Adrenal gland (tissue), 12 donors: ENCODE data around the gene ZNF232. TPM values are rescaled to one million over a fixed set of nuclear protein-coding genes. Genes with fewer than 3 reads are reported as not detected.
"Not testable (repeated sequence)": the region's sequence is repeated elsewhere in the genome, so short reads cannot be mapped to it uniquely, and the experiment has no call there.

Experiments used
- DNase-seq, 7 donors: peaks; one replicate each; pipeline ENCODE4 v3.0.0-alpha.2; 2019 to 2020
- H3K27ac ChIP-seq, 5 donors: fragments of 200-600 bp; sonication (generic) in 4 of 5; 1 replicate in 3 of 5; 2 replicates in 2 of 5; pipeline versions ENCODE4 v1.5.1 to v1.8.0; 2016 to 2020; ENCODE audit warnings: mild to moderate bottlenecking in 1 of 5
- H3K27me3 ChIP-seq: fragments of 200-600 bp; 2 replicates; pipeline ENCODE4 v1.8.0; 2021
- H3K36me3 ChIP-seq, 2 donors: fragments of 200-600 bp; replicated peaks in 1 of 2; 1 replicate in 1 of 2; 2 replicates in 1 of 2; pipeline versions ENCODE4 v1.5.1 to v1.8.0; 2018 to 2022
- H3K4me1 ChIP-seq, 2 donors: fragments of 200-600 bp; replicated peaks in 1 of 2; 1 replicate in 1 of 2; 2 replicates in 1 of 2; pipeline versions ENCODE4 v1.5.1 to v1.8.0; 2018 to 2021
- H3K4me3 ChIP-seq, 4 donors: fragments of 200-600 bp; sonication (generic) in 3 of 4; one replicate each; pipeline ENCODE4 v1.5.1; 2016 to 2018
- H3K9me3 ChIP-seq, 3 donors: fragments of 200-600 bp; sonication (generic) in 1 of 3; replicated peaks in 1 of 3; 1 replicate in 2 of 3; 2 replicates in 1 of 3; pipeline versions ENCODE4 v1.5.1 to v1.8.0; 2016 to 2021
- POLR2A ChIP-seq, 2 donors: fragments of 450-650 bp; IDR thresholded peaks; one replicate each; pipeline ENCODE4 v1.6.1; 2017; ENCODE audit warnings: antibody characterized with exemption in 2 of 2, mild to moderate bottlenecking in 2 of 2, moderate library complexity in 1 of 2
- WGBS, 4 donors: extraction: QIAGEN DNeasy Blood & Tissue Kit in 2 of 4; methylation state at CpG; one replicate each; pipeline versions ENCODE4 v1.1.5 to v1.1.7; 2013 to 2017; 5-methylcytosine and 5-hydroxymethylcytosine counted together
- intact Hi-C, 2 donors: fragments of 100-400 bp; cut with DNase I; formaldehyde crosslinking; loops; one replicate each; pipeline versions ENCODE4 v1.14.1 to v1.15.0; 2022 to 2023
- polyA plus RNA-seq, 3 donors: library from polyadenylated mRNA; stranded (reverse); fragments of 200-250 nt in 2 of 3; fragments of 350-450 nt in 1 of 3; fragmentation: Illumina TruSeq in 1 of 3; extraction: RNeasy Lipid Tissue Mini Kit (QIAGEN cat#74804) in 1 of 3; gene quantifications; one replicate each; pipeline ENCODE4 v1.2.3, GENCODE V29; 2013 to 2014
- total RNA-seq, 9 donors: library from RNA; depleted of rRNA in 4 of 9; stranded (reverse); fragments of >200 nt in 4 of 9; fragments of 120-200 nt in 1 of 9; fragmentation: NEBNext Ultra II Directional in 1 of 9; extraction: Animal tissue kit (Norgen Biotek cat#: 25700) in 1 of 9; gene quantifications; one replicate each; pipeline versions ENCODE4 v1.1.0 to v1.2.4, GENCODE V29; 2013 to 2023
- TF ChIP-seq, protein P1 (sequence below), 6 experiments: fragments of 450-650 bp in 4 of 6; fragments of 200-600 bp in 2 of 6; sonication (generic) in 1 of 6; IDR thresholded peaks; 1 replicate in 5 of 6; 2 replicates in 1 of 6; pipeline versions ENCODE4 v1.5.1 to v1.8.0; 2016 to 2021; ENCODE audit warnings: antibody characterized with exemption in 6 of 6, mild to moderate bottlenecking in 2 of 6, moderate library complexity in 1 of 6
- donor health status: healthy with polysubstance abuse.
- donor health status: Bipolar disorder and iron deficiency.
- donor health status: DM: yes; HTN: yes; CAD: no.
- donor health status: DM: no; HTN: no; CAD: no.
- donor health status: DM: no; HTN: no; CAD: no.
- donor health status: DM: yes; HTN: yes; CAD: no.

ZNF232 gene
- total and polyA plus RNA-seq, 12 donors: 3.6 to 14.6 (median 6.7) TPM

DNA sequence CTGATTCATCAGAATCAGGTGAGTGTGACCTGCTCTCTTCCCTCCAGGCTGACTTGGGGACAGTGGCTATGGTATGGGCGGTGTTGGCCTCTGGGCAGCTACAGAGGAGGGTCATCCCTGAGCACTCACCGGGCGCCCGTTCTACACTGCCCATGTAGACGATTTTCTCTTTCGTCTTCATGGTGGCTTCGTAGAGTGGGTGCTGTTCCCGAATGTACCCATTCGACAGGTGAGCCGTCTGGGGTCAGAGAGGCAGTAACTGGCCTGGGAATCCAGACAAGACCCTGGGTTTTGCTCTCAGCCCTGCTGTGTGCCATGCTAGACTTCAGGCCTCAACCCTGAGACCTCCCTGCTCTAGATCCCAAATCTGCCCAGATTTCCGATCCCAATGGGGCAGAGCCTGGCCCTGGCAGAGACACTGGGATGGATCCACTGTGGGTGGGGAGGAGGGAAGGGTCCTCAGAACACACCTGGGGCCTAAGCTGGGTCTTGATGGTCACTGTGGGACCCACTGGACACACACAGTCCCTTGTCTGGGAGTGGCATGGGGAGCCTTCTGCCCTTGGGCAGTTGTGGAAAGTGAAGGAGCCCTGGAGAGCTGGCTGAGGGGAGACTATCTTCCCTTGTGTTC lies 17.3 kb upstream of the ZNF232 start:
- no peaks in the 10 kb centered on the region for H3K9me3 ChIP-seq
- intact Hi-C loops: no loop called here
- no peak overlapping the region for H3K27ac ChIP-seq
- DNase-seq: peak in 1 of 7 donors; percentile 28
- no peaks in the 10 kb centered on the region for H3K27me3 ChIP-seq
- no peak for TF ChIP-seq POLR2A (IDR thresholded peaks at IDR 0.05)
- TF ChIP-seq, protein P1, sequence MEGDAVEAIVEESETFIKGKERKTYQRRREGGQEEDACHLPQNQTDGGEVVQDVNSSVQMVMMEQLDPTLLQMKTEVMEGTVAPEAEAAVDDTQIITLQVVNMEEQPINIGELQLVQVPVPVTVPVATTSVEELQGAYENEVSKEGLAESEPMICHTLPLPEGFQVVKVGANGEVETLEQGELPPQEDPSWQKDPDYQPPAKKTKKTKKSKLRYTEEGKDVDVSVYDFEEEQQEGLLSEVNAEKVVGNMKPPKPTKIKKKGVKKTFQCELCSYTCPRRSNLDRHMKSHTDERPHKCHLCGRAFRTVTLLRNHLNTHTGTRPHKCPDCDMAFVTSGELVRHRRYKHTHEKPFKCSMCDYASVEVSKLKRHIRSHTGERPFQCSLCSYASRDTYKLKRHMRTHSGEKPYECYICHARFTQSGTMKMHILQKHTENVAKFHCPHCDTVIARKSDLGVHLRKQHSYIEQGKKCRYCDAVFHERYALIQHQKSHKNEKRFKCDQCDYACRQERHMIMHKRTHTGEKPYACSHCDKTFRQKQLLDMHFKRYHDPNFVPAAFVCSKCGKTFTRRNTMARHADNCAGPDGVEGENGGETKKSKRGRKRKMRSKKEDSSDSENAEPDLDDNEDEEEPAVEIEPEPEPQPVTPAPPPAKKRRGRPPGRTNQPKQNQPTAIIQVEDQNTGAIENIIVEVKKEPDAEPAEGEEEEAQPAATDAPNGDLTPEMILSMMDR (IDR thresholded peaks at IDR 0.05): no peak
- no peak overlapping the region for H3K4me3 ChIP-seq
- WGBS, 4 donors: 85 to 91% (median 86%) methylated on average over 9 to 11 of the region's 11 CpGs
- no peaks in the 10 kb centered on the region for H3K4me1 ChIP-seq
- H3K36me3 ChIP-seq: no peaks in the 10 kb centered on the region

DNA sequence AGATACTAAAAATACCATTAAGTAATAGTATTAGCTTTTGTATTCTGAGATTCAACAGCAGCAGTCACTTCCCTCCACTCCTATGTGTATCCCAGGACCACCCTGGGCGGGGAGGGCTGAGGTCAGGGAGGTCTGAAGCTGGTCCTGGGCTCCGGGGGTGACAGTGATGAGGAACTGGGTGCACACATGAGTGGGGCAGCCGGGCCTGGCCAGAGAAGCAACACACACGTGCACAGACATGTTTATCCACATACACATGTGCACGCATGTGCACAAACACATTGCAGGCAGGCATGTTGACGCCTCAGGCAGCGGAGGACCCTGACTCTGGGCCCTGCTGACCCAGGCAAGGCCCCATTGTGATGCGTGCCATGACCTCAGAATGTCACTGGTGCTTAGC lies 16.7 kb upstream of the ZNF232 start:
- H3K27me3 ChIP-seq, H3K36me3 ChIP-seq, H3K4me1 ChIP-seq, DNase-seq, H3K9me3 ChIP-seq, intact Hi-C loops, H3K27ac ChIP-seq, H3K4me3 ChIP-seq: not testable (repeated sequence)
- 79 to 97% (median 84%) methylated on average over 3 to 8 of the region's 8 CpGs for WGBS, 4 donors

DNA sequence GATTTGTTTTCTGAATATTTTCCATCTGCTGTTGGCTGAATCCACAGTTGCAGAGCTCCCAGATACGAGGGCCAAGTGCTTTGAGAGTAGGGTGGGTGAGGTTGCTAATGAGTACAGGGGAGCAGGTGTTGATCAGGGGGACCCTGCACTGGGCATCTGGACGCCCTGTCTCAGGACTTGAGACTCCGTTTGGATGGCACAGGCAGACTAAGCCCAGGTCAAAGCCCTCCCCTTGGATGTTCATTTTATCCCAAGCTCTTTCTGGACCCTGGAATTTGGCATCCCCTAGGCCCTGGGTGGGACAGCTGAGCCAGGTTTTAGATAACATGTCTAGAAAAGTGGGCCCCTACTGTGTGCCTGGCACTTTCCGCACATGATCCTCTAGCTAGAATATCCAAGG lies 16.2 kb upstream of the ZNF232 start:
- H3K9me3 ChIP-seq: no peaks in the 10 kb centered on the region
- H3K27me3 ChIP-seq: peaks cover 7% of the 10 kb centered on the region
- TF ChIP-seq, protein P1 (IDR thresholded peaks at IDR 0.05): no peak
- no peak for TF ChIP-seq POLR2A (IDR thresholded peaks at IDR 0.05)
- no peak for DNase-seq
- intact Hi-C loops: no loop called here
- no peaks in the 10 kb centered on the region for H3K4me1 ChIP-seq
- 72 to 77% (median 73%) methylated on average over 3 to 4 of the region's 4 CpGs for whole genome bisulfite sequencing, 4 donors
- H3K27ac ChIP-seq: no peak overlapping the region
- no peaks in the 10 kb centered on the region for H3K36me3 ChIP-seq
- no peak overlapping the region for H3K4me3 ChIP-seq

DNA sequence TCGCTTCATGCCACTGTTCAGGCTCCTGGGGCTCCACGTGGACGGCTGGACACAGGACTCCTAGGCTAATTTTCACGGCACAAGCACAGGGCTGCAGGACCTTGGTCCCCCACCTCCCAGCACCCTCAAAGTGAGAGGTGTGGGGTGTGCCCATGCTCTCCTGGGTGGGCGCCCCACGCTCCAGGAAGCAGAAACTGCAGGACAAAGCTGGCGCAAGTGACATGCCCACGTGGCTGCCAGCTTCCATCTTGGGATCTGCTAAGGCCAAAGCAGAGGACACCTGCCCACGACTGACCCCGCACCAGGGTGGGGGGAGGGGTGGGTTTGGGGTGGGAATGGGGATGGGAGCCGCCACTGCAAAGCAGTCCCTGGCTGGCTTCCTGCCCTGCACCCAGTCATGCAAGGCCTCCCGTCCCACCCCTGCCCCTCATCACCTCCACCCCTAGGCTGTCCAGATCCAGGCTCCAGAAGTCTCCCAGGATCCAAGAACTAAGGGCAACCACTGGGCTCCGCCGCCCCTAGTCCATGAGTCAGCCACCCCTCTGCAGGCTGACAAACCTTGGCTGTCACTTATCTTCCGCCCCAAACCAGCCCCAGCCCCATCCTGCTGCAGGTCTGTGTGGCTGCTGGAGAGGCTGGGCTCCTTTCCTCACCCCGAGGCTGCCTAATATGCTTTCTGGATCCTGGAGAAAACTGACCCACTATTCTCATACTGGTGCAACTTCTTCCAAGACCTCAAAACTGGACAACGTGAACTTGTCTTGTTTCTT lies 15.2 kb upstream of the ZNF232 start:
- Histone ChIP-seq H3K4me1 (peaks cover 0 to 4% of the 10 kb centered on the region in 2 donors), H3K9me3 (no peaks in the 10 kb centered on the region), H3K27me3 (peaks cover 14% of the 10 kb centered on the region), H3K27ac (no peak overlapping the region), H3K4me3 (no peak overlapping the region), H3K36me3 (no peaks in the 10 kb centered on the region)
- 80 to 86% (median 83%) methylated on average over 10 to 17 of the region's 17 CpGs for WGBS, 4 donors
- intact Hi-C loops: no loop called here
- TF ChIP-seq, protein P1 (IDR thresholded peaks at IDR 0.05): no peak
- peak in 2 of 7 donors; percentile 11 to 30 for DNase-seq

DNA sequence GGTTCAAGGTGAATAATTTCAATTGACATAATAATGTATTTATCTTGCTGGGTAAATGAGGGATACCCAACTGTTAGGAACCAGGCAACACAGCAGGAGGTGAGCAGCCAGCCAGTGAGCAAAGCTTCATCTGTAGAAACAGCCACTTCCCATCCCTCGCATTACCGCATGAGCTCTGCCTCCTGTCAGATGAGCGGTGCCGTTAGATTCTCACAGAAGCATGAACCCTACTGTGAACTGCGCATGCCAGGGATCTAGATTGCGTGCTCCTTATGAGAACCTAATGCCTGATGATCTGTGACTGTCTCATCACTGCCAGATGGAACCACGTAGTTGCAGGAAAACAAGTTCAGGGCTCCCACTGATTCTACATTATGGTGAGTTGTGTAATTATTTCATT lies 13.2 kb upstream of the ZNF232 start:
- DNase-seq, intact Hi-C loops, H3K9me3 ChIP-seq, H3K4me1 ChIP-seq, H3K4me3 ChIP-seq, H3K27ac ChIP-seq, H3K36me3 ChIP-seq: not testable (repeated sequence)
- 87 to 93% (median 91%) methylated on average over 7 of the region's 7 CpGs for WGBS, 4 donors
- H3K27me3 ChIP-seq: peaks cover 18% of the 10 kb centered on the region

DNA sequence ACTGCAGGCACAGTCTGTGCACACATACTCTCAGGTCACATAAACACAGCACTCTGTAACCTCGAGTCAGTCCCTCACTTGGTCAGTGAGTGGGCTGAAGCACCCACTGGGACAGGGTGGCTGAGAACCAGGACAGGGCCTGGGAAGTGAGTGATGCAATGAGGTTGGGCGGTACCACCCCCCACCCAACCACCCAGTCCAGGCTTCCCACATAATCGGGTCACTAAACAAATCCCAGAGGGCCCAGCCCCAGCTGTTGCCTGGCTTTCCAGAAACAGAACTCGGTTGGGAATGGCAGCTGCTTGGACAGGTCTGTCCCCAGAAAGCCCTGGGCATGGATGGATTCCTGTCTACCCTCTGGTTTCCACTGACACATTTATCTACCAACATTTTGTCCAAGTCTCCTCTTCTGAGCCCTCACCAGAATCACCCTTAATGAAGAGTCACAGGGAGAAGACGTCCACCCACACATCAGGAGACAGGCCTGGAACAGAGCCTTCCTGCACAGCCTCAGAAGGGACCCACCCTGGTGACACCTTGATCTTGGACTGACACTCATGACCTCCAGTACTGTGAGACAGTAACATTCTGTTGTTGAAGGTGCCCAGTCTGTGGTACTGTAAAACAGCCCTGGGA lies 12.6 kb upstream of the ZNF232 start:
- peaks cover 18% of the 10 kb centered on the region for H3K27me3 ChIP-seq
- DNase-seq: peak in 1 of 7 donors; percentile 28
- H3K4me3 ChIP-seq, H3K36me3 ChIP-seq, intact Hi-C loops, H3K9me3 ChIP-seq, H3K27ac ChIP-seq, H3K4me1 ChIP-seq: not testable (repeated sequence)
- WGBS, 4 donors: 80 to 91% (median 85%) methylated on average over 4 to 5 of the region's 5 CpGs
